ENCODE results near the gene ABCC11.

Gene ABCC11

DNA sequence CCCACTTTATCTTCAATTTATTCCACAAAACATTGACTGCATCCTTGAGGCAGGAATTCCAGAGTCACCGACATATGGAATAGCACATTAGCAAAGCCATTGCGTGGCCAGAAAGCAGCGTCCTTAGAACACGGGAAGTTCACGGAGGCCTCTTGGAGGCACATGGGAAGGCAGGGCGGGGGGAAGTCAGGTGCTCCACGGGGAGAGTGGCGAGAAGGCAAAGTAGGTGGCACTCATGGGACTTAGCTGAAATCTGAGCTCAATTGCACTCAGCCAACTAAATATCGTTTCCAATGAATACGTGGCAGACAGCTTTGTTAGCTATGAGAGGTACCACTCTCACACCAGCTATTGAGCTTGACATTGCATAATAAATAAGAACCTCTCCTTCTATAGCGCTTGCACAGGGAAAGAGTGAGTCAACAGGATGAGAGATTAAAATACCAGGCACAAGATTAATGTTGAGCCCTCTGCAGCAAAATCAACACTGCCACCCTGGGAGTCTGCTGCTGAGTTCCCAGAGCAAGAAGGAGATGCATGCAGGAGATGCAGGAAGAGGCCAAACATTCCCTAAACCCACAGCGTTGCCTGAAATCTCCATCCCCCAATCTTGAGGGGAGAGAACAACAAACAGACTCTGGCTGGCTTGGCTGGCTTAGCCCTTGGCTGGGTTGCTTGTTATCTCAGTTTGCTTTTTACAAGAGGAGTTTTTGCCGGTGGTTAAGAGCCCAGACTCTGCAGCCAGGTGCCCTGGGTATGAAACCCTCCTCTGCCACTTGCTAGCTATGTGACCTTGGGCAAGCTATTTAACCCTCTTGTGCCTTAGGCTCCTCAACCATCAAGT is 120.3 kb downstream of the ABCC11 start:
- FAIRE-seq, result no peak

DNA sequence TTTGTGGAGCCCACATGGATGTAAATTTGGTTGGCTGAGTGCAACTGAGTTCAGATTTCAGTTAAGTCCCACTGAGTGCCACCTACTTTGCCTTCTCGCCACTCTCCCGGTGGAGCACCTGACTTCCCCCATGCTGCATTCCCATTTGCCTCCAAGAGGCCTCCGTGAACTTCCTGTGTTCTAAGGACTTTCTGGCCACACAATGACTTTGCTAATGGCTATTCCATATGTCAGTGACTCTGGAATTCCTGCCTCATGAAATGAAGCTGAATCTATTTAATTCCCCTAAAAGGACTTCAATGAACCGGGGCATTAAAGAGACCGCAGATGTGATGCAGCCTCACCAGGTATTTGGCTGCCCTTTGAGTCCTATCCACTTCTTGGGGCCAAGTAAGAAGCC is 121.5 kb downstream of the ABCC11 start:
- no peak for FAIRE-seq

DNA sequence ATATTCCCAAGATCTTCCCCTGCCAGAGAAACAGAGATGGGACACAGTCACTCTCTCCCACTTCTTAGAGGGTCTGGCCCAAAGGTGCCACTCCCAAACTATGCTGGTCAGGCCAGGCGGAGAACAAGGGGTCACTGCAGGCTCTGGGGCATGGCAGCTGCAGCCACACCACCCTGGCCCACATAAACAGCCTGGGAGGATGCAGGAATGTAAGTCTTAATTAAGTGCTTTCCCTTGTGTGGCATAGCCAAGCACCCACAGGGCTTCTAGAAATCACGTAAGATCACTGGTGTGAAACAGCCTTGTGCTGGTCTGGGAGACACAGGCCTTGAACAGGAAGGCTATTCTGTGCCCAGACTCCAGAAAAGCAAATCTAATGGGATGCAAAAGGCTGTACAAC is 123.1 kb downstream of the ABCC11 start:
- FAIRE-seq, result no peak

- FAIRE-seq, result no peak
Observed at GRCh38 chr16:48123104-48123788, 124.1 kb downstream of the ABCC11 start.

- no peak for FAIRE-seq
Observed at GRCh38 chr16:48121276-48121675, 126.1 kb downstream of the ABCC11 start.

DNA sequence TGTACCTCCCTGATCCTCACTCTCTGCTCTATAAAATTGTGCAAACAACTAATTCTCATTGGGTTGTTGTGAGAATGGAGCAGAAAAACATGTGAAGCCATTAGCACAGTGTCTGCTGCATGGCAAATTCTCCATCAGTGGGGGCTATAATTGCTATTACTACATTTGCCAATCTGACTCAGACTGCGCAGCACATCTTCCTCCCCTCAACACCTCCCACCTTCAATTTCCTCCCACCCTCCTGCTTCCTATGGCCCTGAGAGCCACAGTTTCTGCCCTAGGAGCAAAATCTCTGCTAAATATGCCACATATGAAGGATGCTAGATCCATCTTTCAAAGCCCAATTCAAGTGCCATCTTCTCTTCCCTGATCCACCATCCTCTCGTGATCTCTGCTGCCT is 128.5 kb downstream of the ABCC11 start:
- no peak for FAIRE-seq

DNA sequence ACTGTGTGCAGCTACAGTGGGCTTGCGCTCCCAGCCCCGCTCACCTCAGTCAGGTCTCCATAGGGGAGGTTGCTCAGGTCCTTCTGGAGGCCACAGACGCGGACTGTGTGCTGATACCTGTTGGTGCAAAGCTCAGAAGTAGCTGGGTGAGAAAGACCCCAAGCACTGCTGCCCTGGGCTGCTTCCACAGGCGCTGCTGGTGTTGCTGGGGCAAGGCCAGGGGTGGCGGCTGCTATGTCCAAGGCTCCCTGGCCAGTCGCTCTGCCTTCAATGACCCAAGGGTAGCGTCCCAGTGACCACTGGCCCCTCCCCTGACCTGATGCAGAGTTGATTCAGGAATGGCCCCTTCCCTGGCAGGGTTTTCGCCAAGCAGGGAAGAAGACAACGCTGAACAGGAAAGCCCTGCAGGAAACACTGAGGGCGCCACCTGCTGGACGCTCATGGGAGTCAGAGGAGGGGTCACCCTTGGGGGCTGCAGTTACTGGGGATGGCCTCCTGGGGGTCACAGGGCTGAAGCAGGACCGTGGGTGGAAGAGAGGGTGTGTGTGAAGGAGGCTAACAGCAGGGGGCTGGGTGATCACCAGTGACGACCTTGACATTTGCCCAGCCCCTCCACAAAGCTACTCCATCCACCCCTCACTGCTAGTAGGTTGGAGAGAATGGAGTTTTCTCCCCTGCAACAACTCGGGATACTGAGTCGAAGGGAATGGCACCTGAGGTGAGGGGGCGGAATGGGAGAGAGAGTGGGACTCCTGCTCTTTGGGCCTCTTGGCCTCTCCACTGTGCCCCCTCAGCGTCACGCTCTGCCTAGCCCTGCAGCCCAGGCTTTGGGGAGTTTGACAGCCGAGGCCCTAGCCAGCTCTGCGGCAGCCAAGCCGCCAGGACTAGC is 129.9 kb downstream of the ABCC11 start:
- FAIRE-seq, result no peak

Measured in endometrium (tissue), 2 donors.